NT2/D1 (cell line): ENCODE results near the gene SH3PXD2A.

Experiments
- SUZ12 ChIP-seq: IDR thresholded peaks from 2 replicates; pipeline ENCODE4 v1.6.1; 2011; ENCODE audit not compliant: insufficient read length, insufficient read depth; ENCODE audit errors: extremely low read depth
- YY1 ChIP-seq: IDR thresholded peaks from 2 replicates; pipeline ENCODE4 v1.6.1; 2011; ENCODE audit not compliant: insufficient read length, insufficient read depth
- ZNF274 ChIP-seq: IDR thresholded peaks from 2 replicates; pipeline ENCODE4 v1.6.1; 2011; ENCODE audit warnings: mild to moderate bottlenecking, low read depth, low read length

- TF ChIP-seq ZNF274: no peak
- TF ChIP-seq YY1: no peak
- no peak for TF ChIP-seq SUZ12
Measured at GRCh38 chr10:103696094-103696410, 159.3 kb downstream of the SH3PXD2A start.
